ENCODE measurements around the gene PPP2R2C. TPM values are rescaled to one million over a fixed set of nuclear protein-coding genes. Genes with fewer than 3 reads are reported as not detected.

PPP2R2C gene
- polyA plus RNA-seq, 1 donor from 2014 or later, result 34.4 TPM

GRCh38 chr4:6422105-6422504 is 50.3 kb downstream of the PPP2R2C start:
- Histone ChIP-seq H4K20me1 (ENCODE audit: insufficient read depth) (no peaks in the 10 kb centered on the region), H3K36me3 (ENCODE audit: insufficient read depth, low read length) (no peaks in the 10 kb centered on the region), H3K79me2 (replicated peaks; ENCODE audit: insufficient read depth, low read length) (no peaks in the 10 kb centered on the region), H3K9ac (ENCODE audit: low read length) (no peak overlapping the region), H3K27me3 (ENCODE audit: insufficient read depth, low read depth, low read length) (no peaks in the 10 kb centered on the region), H3K4me3 (ENCODE audit: low read length) (no peak overlapping the region), H3F3A (ENCODE audit: insufficient read depth, low read length, poor library complexity, severe bottlenecking) (no peaks in the 10 kb centered on the region), H3K9me3 (ENCODE audit: low read length) (no peaks in the 10 kb centered on the region), H2AFZ (ENCODE audit: low read depth, low read length) (no peak overlapping the region), H3K27ac (ENCODE audit: low read length) (no peak overlapping the region), H3K4me2 (ENCODE audit: low read length) (no peak overlapping the region), H3K9me2 (ENCODE audit: insufficient read depth, low read length) (no peaks in the 10 kb centered on the region)
- TF ChIP-seq CTCF (IDR thresholded peaks at IDR 0.05; ENCODE audit: poor library complexity, severe bottlenecking), result no peak
- TF ChIP-seq MXI1 (conservative IDR thresholded peaks at IDR 0.05; ENCODE audit: poor library complexity, severe bottlenecking), result no peak
- TF ChIP-seq TAF1 (IDR thresholded peaks at IDR 0.05; ENCODE audit: low read depth), result no peak
- TF ChIP-seq RAD21 (conservative IDR thresholded peaks at IDR 0.05), result no peak
- TF ChIP-seq SMC3 (conservative IDR thresholded peaks at IDR 0.05; ENCODE audit: poor library complexity), result no peak
- no peak for TF ChIP-seq POLR2AphosphoS5 (IDR thresholded peaks at IDR 0.05)
- no peak for TF ChIP-seq EP300 (conservative IDR thresholded peaks at IDR 0.05; ENCODE audit: poor library complexity, severe bottlenecking)
- TF ChIP-seq EZH2 (IDR thresholded peaks at IDR 0.05; ENCODE audit: borderline replicate concordance, insufficient read depth, low read length, poor library complexity, severe bottlenecking), result no peak
- no peak for TF ChIP-seq REST (IDR thresholded peaks at IDR 0.05; ENCODE audit: borderline replicate concordance)

GRCh38 chr4:6421397-6421796 is 51.0 kb downstream of the PPP2R2C start:
- H3K36me3 ChIP-seq (ENCODE audit: insufficient read depth, low read length), result no peaks in the 10 kb centered on the region
- H3F3A ChIP-seq (ENCODE audit: insufficient read depth, low read length, poor library complexity, severe bottlenecking), result no peaks in the 10 kb centered on the region
- no peaks in the 10 kb centered on the region for H3K27me3 ChIP-seq (ENCODE audit: insufficient read depth, low read depth, low read length)
- no peak overlapping the region for H2AFZ ChIP-seq (ENCODE audit: low read depth, low read length)
- no peaks in the 10 kb centered on the region for H3K9me3 ChIP-seq (ENCODE audit: low read length)
- H3K79me2 ChIP-seq (replicated peaks; ENCODE audit: insufficient read depth, low read length), result no peaks in the 10 kb centered on the region
- no peaks in the 10 kb centered on the region for H3K9me2 ChIP-seq (ENCODE audit: insufficient read depth, low read length)
- TF ChIP-seq MXI1 (conservative IDR thresholded peaks at IDR 0.05; ENCODE audit: poor library complexity, severe bottlenecking), result no peak
- no peak for TF ChIP-seq CTCF (IDR thresholded peaks at IDR 0.05; ENCODE audit: poor library complexity, severe bottlenecking)
- TF ChIP-seq RAD21 (conservative IDR thresholded peaks at IDR 0.05), result no peak
- TF ChIP-seq EP300 (conservative IDR thresholded peaks at IDR 0.05; ENCODE audit: poor library complexity, severe bottlenecking), result no peak
- TF ChIP-seq POLR2AphosphoS5 (IDR thresholded peaks at IDR 0.05), result no peak
- TF ChIP-seq SMC3 (conservative IDR thresholded peaks at IDR 0.05; ENCODE audit: poor library complexity), result no peak
- no peak for TF ChIP-seq TAF1 (IDR thresholded peaks at IDR 0.05; ENCODE audit: low read depth)
- no peak for TF ChIP-seq EZH2 (IDR thresholded peaks at IDR 0.05; ENCODE audit: borderline replicate concordance, insufficient read depth, low read length, poor library complexity, severe bottlenecking)
- TF ChIP-seq REST (IDR thresholded peaks at IDR 0.05; ENCODE audit: borderline replicate concordance), result no peak
- H3K4me2 ChIP-seq (ENCODE audit: low read length), result no peak overlapping the region
- no peak overlapping the region for H3K9ac ChIP-seq (ENCODE audit: low read length)
- no peak overlapping the region for H3K4me3 ChIP-seq (ENCODE audit: low read length)
- H3K27ac ChIP-seq (ENCODE audit: low read length), result no peak overlapping the region
- no peaks in the 10 kb centered on the region for H4K20me1 ChIP-seq (ENCODE audit: insufficient read depth)
